ENCODE results near the gene SBK1. TPM values are rescaled to one million over a fixed set of nuclear protein-coding genes. Genes with fewer than 3 reads are reported as not detected.

SBK1 gene
- total and polyA plus RNA-seq, 2 experiments from 2014 or later, result not detected

- no peaks in the 10 kb centered on the region for H3K9me3 ChIP-seq (ENCODE audit: low read depth)
- no peak for DNase-seq
- in situ Hi-C loops (cut with MboI), result no loop called here
- H3K27ac ChIP-seq, result no peak overlapping the region
- no peak overlapping the region for H3K9ac ChIP-seq
- no peaks in the 10 kb centered on the region for H4K20me1 ChIP-seq (ENCODE audit: insufficient read depth)
- no peaks in the 10 kb centered on the region for H3K36me3 ChIP-seq (ENCODE audit: low read depth)
- TF ChIP-seq EZH2phosphoT487 (IDR thresholded peaks at IDR 0.05; ENCODE audit: insufficient read depth, low read depth), result no peak
- TF ChIP-seq EZH2 (IDR thresholded peaks at IDR 0.05; ENCODE audit: insufficient read depth, poor library complexity, severe bottlenecking), result no peak
- H3K4me1 ChIP-seq (ENCODE audit: insufficient read depth), result no peaks in the 10 kb centered on the region
- no peaks in the 10 kb centered on the region for H3K9me2 ChIP-seq (ENCODE audit: insufficient read depth)
- no peaks in the 10 kb centered on the region for H3K27me3 ChIP-seq (replicated peaks; ENCODE audit: insufficient read depth)
- no peak overlapping the region for H3K4me2 ChIP-seq (ENCODE audit: unreplicated experiment)
- no peak overlapping the region for H3K4me3 ChIP-seq
- no peak overlapping the region for H2AFZ ChIP-seq
- no peaks in the 10 kb centered on the region for H3K79me2 ChIP-seq (ENCODE audit: insufficient read depth)
- 64 to 69% methylated on average over 13 to 14 of the region's 14 CpGs for WGBS, 2 experiments (ENCODE audit: low coverage in 1 of 2, low lambda C conversion rate in 2 of 2, missing lambda C conversion rate in 2 of 2)
- H3F3A ChIP-seq (ENCODE audit: insufficient read depth), result no peaks in the 10 kb centered on the region
Observed at GRCh38 chr16:28311913-28312312, 19.6 kb downstream of the SBK1 start.

DNA sequence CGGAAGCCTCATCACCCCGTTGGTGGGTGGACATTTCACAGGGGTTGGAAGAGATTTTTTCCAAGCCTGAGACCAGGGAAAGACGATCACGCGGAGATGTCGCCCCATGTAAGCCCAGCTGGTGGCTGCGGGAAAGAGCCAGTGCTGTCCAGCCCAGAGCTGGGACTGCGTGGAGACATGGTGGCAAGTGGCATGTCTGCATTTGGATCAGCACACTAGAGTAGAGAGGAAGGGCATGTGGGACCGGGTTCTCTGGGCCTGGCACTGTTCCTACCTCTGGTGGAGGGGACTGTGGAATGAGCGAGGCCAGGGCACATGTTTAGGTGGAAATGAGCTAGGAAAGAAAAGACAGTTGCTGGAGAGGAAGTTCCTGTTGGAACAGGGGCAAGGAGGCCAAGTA, 20.0 kb downstream of the SBK1 start:
- Histone ChIP-seq H3K36me3 (ENCODE audit: low read depth) (no peaks in the 10 kb centered on the region), H4K20me1 (ENCODE audit: insufficient read depth) (no peaks in the 10 kb centered on the region), H3K4me3 (no peak overlapping the region), H2AFZ (no peak overlapping the region), H3K4me1 (ENCODE audit: insufficient read depth) (no peaks in the 10 kb centered on the region), H3K9ac (no peak overlapping the region), H3K9me2 (ENCODE audit: insufficient read depth) (no peaks in the 10 kb centered on the region), H3K4me2 (ENCODE audit: unreplicated experiment) (no peak overlapping the region), H3K27me3 (replicated peaks; ENCODE audit: insufficient read depth) (no peaks in the 10 kb centered on the region), H3K79me2 (ENCODE audit: insufficient read depth) (no peaks in the 10 kb centered on the region), H3F3A (ENCODE audit: insufficient read depth) (no peaks in the 10 kb centered on the region), H3K9me3 (ENCODE audit: low read depth) (no peaks in the 10 kb centered on the region), H3K27ac (no peak overlapping the region)
- TF ChIP-seq EZH2phosphoT487 (IDR thresholded peaks at IDR 0.05; ENCODE audit: insufficient read depth, low read depth) (no peak), EZH2 (IDR thresholded peaks at IDR 0.05; ENCODE audit: insufficient read depth, poor library complexity, severe bottlenecking) (no peak)
- WGBS, 2 experiments (ENCODE audit: low coverage in 1 of 2, low lambda C conversion rate in 2 of 2, missing lambda C conversion rate in 2 of 2), result 69 to 74% methylated on average over 10 of the region's 10 CpGs
- no peak for DNase-seq
- in situ Hi-C loops (cut with MboI), result no loop called here

DNA sequence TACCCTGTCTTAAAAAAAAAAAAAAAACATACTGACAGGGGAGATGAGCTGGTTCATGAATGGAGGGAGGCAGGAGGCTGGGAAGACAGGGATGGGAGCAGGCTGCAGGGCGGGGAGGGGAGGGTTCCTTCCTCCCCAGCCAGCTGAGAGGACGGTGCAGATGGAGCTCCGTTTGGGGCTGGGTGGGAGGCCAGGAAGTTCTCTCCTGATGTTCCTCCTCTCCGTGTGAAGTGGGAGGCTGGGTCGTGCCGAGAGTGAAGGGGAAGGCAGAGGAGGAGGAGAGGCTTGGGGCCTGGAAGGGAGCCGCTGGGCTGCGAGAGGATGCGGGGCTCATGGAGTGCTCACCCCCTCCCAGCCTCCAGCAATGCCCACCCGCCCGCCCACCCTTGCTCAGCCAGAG, 21.3 kb downstream of the SBK1 start:
- in situ Hi-C loops (cut with MboI), result no loop called here
- 7 to 10% methylated on average over 3 to 11 of the region's 11 CpGs for WGBS, 2 experiments (ENCODE audit: low coverage in 1 of 2, low lambda C conversion rate in 2 of 2, missing lambda C conversion rate in 2 of 2)

DNA sequence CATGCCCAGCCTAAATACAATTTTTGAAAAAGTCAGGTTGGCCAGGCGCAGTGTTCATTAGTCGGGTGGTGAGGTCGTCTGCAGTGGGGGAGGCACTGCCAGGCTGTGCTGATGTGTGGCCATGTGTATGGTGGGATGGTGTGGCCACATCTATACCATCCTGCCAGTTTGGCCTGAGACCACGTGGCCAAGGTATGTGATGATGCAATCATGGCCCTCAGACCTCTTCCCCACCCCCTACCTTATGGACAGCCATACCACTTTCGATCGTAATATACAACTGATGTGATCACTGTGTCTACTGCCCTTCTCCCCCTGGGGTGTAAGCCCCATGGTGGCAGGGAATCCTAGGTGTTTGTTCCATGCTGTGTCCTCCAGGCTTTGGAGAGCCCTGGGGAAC, 23.7 kb downstream of the SBK1 start:
- DNase-seq, result no peak
- Histone ChIP-seq H3K79me2 (ENCODE audit: insufficient read depth) (no peaks in the 10 kb centered on the region), H3K4me1 (ENCODE audit: insufficient read depth) (no peaks in the 10 kb centered on the region), H3K9me2 (ENCODE audit: insufficient read depth) (no peaks in the 10 kb centered on the region), H3K4me2 (ENCODE audit: unreplicated experiment) (no peak overlapping the region), H3K27me3 (replicated peaks; ENCODE audit: insufficient read depth) (no peaks in the 10 kb centered on the region), H3K4me3 (no peak overlapping the region), H3K9me3 (ENCODE audit: low read depth) (no peaks in the 10 kb centered on the region), H3K9ac (no peak overlapping the region), H3K27ac (no peak overlapping the region), H3K36me3 (ENCODE audit: low read depth) (no peaks in the 10 kb centered on the region), H3F3A (ENCODE audit: insufficient read depth) (no peaks in the 10 kb centered on the region), H2AFZ (no peak overlapping the region), H4K20me1 (ENCODE audit: insufficient read depth) (no peaks in the 10 kb centered on the region)
- 67 to 69% methylated on average over 6 of the region's 6 CpGs for WGBS, 2 experiments (ENCODE audit: low coverage in 1 of 2, low lambda C conversion rate in 2 of 2, missing lambda C conversion rate in 2 of 2)
- in situ Hi-C loops (cut with MboI), result no loop called here
- TF ChIP-seq EZH2 (IDR thresholded peaks at IDR 0.05; ENCODE audit: insufficient read depth, poor library complexity, severe bottlenecking) (no peak), EZH2phosphoT487 (IDR thresholded peaks at IDR 0.05; ENCODE audit: insufficient read depth, low read depth) (no peak)

More for the DNA sequence above, 21.3 kb downstream of the SBK1 start:
- no peak overlapping the region for H3K27ac ChIP-seq
- H3K27me3 ChIP-seq (replicated peaks; ENCODE audit: insufficient read depth), result no peaks in the 10 kb centered on the region
- no peaks in the 10 kb centered on the region for H3K9me2 ChIP-seq (ENCODE audit: insufficient read depth)
- no peaks in the 10 kb centered on the region for H3K9me3 ChIP-seq (ENCODE audit: low read depth)
- no peaks in the 10 kb centered on the region for H3K79me2 ChIP-seq (ENCODE audit: insufficient read depth)
- no peak overlapping the region for H2AFZ ChIP-seq
- H3F3A ChIP-seq (ENCODE audit: insufficient read depth), result no peaks in the 10 kb centered on the region
- no peak overlapping the region for H3K4me2 ChIP-seq (ENCODE audit: unreplicated experiment)
- no peak for DNase-seq
- H3K9ac ChIP-seq, result no peak overlapping the region
- no peaks in the 10 kb centered on the region for H4K20me1 ChIP-seq (ENCODE audit: insufficient read depth)
- no peaks in the 10 kb centered on the region for H3K4me1 ChIP-seq (ENCODE audit: insufficient read depth)
- no peak for TF ChIP-seq EZH2phosphoT487 (IDR thresholded peaks at IDR 0.05; ENCODE audit: insufficient read depth, low read depth)
- TF ChIP-seq EZH2 (IDR thresholded peaks at IDR 0.05; ENCODE audit: insufficient read depth, poor library complexity, severe bottlenecking), result no peak
- H3K4me3 ChIP-seq, result no peak overlapping the region
- H3K36me3 ChIP-seq (ENCODE audit: low read depth), result no peaks in the 10 kb centered on the region
